Amniotic epithelial cell (primary cell): ENCODE results near the gene DERL3.
"Not testable (repeated sequence)": the region's sequence is repeated elsewhere in the genome, so short reads cannot be mapped to it uniquely, and the experiment has no call there.

Experiments
- DNase-seq: peaks from one replicate; pipeline ENCODE4 v3.0.0-alpha.2; 2010; ENCODE audit warnings: low read depth

Gene DERL3

DNA sequence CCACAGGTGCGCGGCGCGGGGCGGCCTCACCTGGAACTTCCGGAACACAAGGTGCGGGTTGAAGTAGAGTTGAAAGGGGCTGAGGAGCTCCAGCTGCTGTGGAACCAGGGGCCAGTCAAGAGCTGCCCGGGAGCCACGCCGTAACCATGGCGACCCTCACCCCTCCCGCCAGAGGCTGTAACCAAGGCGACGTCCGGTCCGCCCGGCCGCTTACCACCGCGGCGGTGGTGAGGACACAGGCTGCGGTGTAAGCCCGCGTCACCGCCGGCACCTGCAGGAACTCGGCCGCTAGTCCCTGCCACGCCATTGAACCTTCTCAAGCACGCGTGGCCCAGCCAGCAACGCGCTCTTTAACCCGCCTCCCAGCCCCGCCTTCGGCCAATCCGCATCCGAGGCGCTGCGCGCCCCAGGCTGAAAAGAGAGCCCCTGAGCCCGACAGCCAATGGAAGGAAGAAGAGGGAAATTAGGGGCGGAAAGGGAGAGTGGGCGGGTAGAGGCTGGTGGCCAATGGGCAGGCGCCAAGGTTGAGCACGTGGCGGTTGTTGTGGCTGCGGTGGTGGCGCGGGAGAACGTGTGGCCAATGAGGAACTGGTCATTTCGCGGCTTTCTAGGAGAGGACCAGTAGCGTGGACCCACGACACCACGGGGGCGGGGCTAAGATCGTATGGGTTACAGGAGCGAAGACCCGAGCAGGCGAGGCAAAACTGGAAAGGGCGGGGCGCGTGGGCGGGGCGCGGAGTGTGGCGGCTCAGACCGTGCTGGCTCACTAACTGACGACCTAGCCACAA lies at the start of gene DERL3:
TSS of gene DERL3 (minus strand) at position 326 of the 788 bp plus-strand sequence. CDS start at position 307, 19 bp downstream.
- DNase-seq: peak; percentile 99

DNA sequence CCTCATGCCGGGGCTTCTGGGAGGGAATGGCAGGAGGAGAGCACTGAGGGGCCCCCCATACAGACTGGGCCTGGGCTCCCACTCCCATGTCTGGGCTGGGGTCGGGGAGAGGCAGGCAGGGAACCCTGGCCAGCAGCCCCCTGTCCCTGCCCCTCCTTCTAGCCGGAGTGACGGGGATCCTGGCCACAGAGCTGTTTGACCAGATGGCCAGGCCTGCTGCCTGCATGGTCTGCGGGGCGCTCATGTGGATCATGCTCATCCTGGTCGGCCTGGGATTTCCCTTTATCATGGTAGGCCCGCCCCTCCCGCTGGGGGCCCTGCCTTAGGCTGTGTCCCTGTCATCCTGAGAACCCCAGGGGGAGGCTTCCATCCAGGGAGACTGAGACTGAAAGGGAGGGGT lies 45.3 kb upstream of the DERL3 start:
- no peak for DNase-seq

DNA sequence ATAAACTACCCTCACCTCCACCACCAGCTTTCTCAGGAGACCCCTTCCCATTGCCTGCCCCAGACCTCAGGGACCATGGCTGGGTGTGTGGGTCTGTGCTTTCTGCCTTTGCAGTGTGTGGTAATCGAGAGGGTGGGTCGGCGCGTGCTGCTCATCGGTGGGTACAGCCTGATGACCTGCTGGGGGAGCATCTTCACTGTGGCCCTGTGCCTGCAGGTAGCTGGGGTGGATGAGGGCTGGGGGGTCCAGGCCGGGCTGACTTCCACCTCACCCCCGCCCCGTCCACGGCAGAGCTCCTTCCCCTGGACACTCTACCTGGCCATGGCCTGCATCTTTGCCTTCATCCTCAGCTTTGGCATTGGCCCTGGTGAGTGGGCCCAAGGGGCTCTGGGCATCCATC lies 44.9 kb upstream of the DERL3 start:
- no peak for DNase-seq

DNA sequence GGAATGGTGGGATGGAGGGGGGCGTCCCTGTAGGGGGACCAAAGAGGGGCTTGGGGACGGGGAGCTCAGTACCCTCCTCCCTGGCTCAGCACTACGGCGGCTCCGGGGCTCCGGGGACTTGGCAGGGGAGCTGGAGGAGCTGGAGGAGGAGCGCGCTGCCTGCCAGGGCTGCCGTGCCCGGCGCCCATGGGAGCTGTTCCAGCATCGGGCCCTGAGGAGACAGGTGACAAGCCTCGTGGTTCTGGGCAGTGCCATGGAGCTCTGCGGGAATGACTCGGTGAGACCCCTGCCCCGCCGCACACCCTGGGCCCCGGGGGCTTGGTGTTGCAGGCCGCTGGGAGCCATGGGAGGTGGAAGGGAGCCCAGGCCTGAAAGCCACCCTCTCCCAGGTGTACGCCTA lies 43.6 kb upstream of the DERL3 start:
- DNase-seq: no peak

DNA sequence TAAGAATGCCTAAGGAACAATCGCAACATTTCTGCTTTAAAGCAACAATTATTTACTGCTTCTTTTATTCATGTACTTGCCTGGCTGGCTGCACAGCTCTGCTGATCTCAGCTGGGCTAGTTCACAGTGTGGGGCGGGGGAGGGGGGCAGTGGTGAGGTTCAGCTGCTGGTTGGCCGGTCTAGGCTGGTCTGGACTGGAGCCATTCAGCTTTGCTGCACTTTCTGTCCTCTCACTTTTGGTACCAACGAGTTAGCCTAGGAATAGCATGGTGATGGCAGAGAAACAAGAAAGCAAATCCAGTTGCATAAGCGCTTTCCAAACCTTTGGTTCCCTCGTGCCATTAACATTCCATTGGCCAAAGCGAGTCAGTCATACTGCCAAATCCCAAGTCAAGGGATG lies 39.4 kb upstream of the DERL3 start:
- no peak for DNase-seq

GRCh38 chr22:23877566-23877965 lies 38.8 kb upstream of the DERL3 start:
- DNase-seq: no peak

- no peak for DNase-seq
Measured at GRCh38 chr22:23875801-23876200, 37.0 kb upstream of the DERL3 start.

GRCh38 chr22:23874871-23875270 lies 36.1 kb upstream of the DERL3 start:
- DNase-seq: no peak

GRCh38 chr22:23868580-23868979 lies 29.8 kb upstream of the DERL3 start:
- DNase-seq: no peak

DNA sequence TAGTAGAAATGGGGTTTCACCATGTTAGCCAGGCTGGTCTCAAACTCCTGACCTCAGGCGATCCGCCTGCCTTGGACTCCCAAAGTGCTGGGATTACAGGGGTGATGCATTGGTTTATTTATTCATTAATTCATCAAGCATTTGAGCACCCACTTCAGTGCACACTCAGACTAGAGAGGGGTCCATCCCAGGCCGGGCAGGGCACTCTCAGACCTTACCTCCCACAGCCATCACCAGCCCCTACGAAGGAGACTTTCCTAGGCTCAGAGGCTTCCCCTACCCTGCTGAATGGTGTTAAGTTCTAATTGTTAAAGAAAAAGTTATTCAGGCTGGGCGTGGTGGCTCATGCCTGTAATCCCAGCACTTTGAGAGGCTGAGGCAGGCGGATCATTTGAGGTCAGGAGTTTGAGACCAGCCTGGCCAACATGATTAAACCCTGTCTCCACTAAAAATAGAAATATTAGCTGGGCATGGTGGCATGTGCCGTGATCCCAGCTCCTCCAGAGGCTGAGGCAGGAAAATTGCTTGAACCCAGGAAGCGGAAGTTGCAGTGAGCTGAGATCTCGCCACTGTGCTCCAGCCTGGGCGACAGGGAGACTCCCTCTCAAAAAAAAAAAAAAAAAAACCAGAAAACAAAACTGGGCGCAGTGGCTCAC lies 25.8 kb upstream of the DERL3 start:
- DNase-seq: not testable (repeated sequence)

DNA sequence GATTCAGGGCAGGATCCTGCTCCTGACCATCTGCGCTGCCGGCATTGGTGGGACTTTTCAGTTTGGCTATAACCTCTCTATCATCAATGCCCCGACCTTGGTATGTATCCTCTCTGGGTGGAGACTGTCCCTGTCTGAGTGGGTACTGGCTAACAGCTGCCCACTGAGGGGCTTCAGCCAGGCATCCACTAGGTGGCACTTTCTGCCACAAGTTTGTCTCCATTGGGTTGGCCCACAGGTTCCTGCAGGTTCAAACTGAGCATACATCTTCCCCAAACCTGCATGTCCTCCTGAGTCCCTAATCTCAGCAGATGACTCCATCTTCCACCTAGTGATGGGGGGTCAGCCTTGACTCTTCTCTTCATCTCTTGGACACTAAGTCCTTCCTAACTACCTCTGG lies 23.3 kb upstream of the DERL3 start:
- peak; percentile 44 for DNase-seq

- DNase-seq: not testable (repeated sequence)
Measured at GRCh38 chr22:23860187-23860586, 21.4 kb upstream of the DERL3 start.

DNA sequence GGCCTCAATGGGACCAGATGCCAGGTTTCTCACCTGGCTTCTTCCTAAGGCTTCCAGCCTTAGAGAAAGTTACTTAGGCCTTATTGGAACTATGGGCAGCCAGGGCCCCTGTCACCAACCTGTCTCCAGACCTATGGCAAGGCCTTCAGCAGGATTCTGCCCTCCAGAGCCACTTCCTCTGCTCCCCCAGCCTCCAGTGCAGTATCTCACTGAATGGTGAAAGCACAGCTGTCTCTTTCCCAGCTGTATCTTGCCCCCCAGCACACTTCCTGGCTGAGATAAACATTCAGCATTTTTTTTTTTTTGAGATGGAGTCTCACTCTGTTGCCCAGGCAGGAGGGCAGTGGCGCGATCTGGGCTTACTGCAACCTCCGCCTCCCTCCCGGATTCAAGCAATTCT lies 20.4 kb upstream of the DERL3 start:
- DNase-seq: no peak

DNA sequence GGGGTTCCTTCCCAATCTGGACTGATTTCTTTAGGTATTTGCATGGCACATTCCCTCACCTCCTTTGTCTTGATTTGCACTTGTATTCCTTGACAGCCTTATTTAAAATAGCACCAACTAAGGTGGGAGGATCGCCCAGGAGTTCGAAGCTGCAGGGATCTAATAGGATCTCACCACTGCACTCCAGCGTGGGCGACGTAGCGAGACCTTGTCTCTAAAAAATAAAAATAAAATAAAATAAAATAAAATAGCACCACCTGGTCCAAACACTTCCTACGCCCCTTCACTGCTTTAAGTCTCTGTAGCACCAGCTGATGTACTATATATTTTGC lies 19.6 kb upstream of the DERL3 start:
- DNase-seq: no peak

- peak; percentile 92 for DNase-seq
Measured at GRCh38 chr22:23857606-23858483, 19.0 kb upstream of the DERL3 start, which contains the start of gene SLC2A11. Gene SLC2A11 (plus strand): TSS chr22:23857875. CDS start chr22:23858000, 125 bp downstream.

- DNase-seq: peak; percentile 40
Measured at GRCh38 chr22:23856721-23857605, 18.2 kb upstream of the DERL3 start.

DNA sequence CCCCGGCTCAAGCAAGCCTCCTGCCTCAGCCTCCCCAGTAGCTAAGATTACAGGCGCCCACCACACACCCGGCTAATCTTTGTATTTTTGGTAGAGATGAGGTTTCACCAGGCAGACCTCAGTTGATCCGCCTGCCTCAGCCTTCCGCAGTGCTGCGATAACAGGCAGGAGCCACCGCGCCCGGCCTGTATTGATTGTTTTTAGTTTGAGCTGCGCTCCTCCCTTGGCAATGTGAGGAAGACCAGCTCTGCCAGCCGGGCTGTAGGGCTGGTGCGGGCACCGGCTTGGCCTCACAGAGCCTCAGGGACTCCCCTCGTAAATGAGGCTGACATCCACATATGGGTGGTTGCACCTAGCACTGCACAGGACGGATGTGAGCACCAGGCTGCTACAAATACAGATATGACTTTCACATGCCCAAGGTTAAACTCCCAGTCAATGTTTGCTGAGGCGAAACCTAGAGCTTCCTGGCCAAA lies 11.4 kb upstream of the DERL3 start:
- no peak for DNase-seq

DNA sequence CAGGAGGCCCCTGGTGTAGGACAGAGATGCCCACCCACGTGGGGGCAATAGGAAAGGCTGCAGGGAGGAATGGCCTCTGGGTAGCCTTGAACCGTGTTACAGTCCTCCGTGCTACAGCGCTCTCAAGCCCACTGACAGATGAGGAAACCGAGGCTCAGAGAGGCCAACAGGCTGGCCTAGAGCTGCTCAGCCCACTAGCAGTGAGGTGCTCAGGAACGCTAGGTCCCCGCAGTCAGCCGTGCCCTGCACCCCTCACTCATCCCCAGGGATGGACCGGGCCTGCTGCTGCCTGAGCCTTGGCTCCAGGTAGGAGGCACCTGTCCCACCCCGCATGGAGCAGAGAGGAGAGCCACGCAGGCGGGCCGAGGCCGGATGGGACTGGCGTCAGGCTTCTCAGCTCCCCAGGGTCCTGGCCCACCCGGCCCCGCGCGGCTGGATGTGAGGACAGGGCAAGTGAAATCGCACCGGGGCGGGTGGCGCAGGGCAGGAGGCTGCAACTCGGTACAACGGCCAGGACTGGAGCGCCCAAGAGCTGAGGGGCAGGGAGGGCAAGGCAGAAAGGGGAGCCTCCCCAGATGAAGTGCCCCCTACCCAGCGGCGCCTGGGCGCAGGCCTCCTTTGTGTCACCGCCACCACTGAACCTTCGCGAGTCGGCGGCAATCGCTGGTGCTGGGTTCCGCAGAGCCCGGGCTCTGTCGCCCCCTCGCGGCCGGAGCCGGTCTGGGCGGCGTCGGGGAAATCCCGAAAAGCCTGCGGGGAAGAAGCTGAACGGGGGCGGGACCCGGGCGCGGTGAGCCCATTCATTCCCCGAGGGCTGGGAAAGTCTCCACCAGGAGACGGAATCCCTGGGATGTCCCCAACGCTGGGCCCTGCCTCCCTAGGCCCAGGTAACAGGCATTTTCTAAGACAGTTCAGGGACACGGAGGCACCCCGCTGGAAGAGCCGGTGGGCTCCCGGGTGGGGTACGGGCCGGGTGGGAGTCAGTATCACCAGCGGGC lies 10.5 kb upstream of the DERL3 start:
- DNase-seq: peak; percentile 34

- no peak for DNase-seq
Measured at GRCh38 chr22:23847991-23848864, 9.4 kb upstream of the DERL3 start.
